Measurements from ENCODE around the gene GNAS.

Gene GNAS

DNA sequence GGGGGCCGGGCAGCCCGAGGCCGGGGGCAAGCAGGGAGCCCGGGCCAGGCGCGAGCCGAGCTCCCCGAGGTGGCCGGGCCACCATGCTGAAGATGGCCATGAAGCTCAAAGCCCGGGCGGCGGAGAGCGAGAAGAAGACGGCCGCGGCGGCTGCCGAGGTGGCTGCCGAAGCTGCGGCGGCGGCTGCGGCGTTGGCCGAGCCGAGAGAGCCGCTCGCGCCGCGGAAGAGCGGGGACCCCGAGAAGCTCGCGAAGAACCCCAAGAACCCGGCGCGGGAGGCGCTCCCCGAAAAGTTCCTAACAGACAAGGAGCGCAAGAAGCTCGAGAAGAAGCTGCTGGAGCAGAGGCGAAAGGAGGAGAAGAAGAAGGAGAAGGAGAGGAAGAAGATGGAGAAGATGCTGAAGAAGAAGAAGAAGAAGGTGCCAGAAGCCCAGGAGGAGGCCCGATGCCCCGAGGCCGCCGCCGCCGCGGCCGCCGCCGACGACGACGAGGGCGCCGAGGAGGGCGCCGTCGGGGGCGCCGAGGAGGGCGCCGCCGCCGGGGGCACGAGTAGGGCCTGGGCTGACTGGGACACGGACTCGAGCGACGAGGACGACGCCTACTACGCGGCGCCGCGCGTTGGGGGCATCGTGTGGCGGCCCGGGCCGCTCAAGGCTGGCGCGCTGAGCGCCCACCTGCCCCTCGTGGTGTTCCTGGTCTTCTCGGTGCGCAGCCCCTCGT, 37.4 kb downstream of the GNAS start:
- H3K4me1 ChIP-seq (ENCODE audit: insufficient read depth, low read length, poor library complexity, severe bottlenecking) = peaks cover 32% of the 10 kb centered on the region
- peak overlapping the region; percentile 69 for H3K4me2 ChIP-seq (ENCODE audit: low read depth, low read length, poor library complexity, severe bottlenecking)
- no peaks in the 10 kb centered on the region for H3K36me3 ChIP-seq (ENCODE audit: insufficient read depth, low read length)
- no peaks in the 10 kb centered on the region for H3K9me2 ChIP-seq (replicated peaks; ENCODE audit: low read depth, low read length)
- peaks cover 26% of the 10 kb centered on the region for H4K20me1 ChIP-seq (ENCODE audit: insufficient read depth, low read length, poor library complexity, severe bottlenecking)
- peak overlapping the region; percentile 87 for H2AFZ ChIP-seq (ENCODE audit: low read length)
- no peaks in the 10 kb centered on the region; the same call in 1 of the 2 replicates for H3F3A ChIP-seq (ENCODE audit: low read depth)
- 0 out of 2 replicates have a peak, but pooled peaks cover 3% of the 10 kb centered on the region for H3K9me3 ChIP-seq (ENCODE audit: insufficient read depth, low read depth, low read length)
- H3K9ac ChIP-seq (ENCODE audit: low read depth, low read length, poor library complexity, severe bottlenecking) = peak overlapping the region; percentile 85
- H3K27me3 ChIP-seq (ENCODE audit: insufficient read depth, low read length, poor library complexity, severe bottlenecking) = no peaks in the 10 kb centered on the region
- peaks cover 51% of the 10 kb centered on the region for H3K79me2 ChIP-seq (ENCODE audit: insufficient read depth, low read length)
- peak overlapping the region; percentile 74 for H3K4me3 ChIP-seq (ENCODE audit: low read length, poor library complexity, severe bottlenecking)
- TF ChIP-seq CTCF (conservative IDR thresholded peaks at IDR 0.05; ENCODE audit: low read length) (no peak), EZH2phosphoT487 (IDR thresholded peaks at IDR 0.05; ENCODE audit: borderline replicate concordance) (no peak)

DNA sequence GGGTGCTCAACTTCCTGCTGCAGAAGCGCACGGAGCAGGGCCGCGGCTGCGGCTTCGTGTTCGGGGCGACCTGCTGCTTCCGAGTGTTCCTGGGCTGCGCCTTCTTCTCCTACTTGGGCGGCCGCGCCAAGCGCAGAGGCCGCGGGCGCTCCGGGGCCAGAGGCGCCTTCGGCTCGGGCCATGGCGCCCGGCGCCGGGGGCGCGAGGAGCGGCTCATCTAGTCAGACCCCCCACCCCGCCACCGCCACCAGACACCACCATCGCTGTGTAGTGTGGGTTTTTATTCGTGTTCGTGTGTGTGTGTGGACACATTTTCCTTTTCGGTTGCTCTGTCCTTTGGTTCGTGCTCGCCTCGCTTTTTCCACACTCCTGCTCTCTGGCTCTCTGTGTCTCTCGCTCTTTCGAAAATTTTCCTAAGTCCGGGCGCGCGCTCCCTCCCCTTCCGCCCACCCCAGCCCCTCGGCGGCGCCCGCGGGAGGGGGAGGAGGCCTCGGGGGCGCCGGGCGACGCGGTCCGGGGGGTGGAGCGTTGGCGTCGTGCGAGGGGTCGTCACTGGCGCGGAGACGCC, 38.1 kb downstream of the GNAS start:
- Histone ChIP-seq H2AFZ (ENCODE audit: low read length) (peak overlapping the region; percentile 87), H3K4me3 (ENCODE audit: low read length, poor library complexity, severe bottlenecking) (peak overlapping the region; percentile 74), H3K9me2 (replicated peaks; ENCODE audit: low read depth, low read length) (no peaks in the 10 kb centered on the region), H3K9ac (ENCODE audit: low read depth, low read length, poor library complexity, severe bottlenecking) (peak overlapping the region; percentile 85), H3K4me1 (ENCODE audit: insufficient read depth, low read length, poor library complexity, severe bottlenecking) (peaks cover 38% of the 10 kb centered on the region), H3K4me2 (ENCODE audit: low read depth, low read length, poor library complexity, severe bottlenecking) (peak overlapping the region; percentile 69), H3K27me3 (ENCODE audit: insufficient read depth, low read length, poor library complexity, severe bottlenecking) (no peaks in the 10 kb centered on the region), H3K9me3 (ENCODE audit: insufficient read depth, low read depth, low read length) (0 out of 2 replicates have a peak, but pooled peaks cover under 1% of the 10 kb centered on the region), H3K79me2 (ENCODE audit: insufficient read depth, low read length) (peaks cover 57% of the 10 kb centered on the region), H4K20me1 (ENCODE audit: insufficient read depth, low read length, poor library complexity, severe bottlenecking) (peaks cover 32% of the 10 kb centered on the region), H3F3A (ENCODE audit: low read depth) (no peaks in the 10 kb centered on the region; the same call in 1 of the 2 replicates), H3K36me3 (ENCODE audit: insufficient read depth, low read length) (0 out of 2 replicates have a peak, but pooled peaks cover under 1% of the 10 kb centered on the region)
- TF ChIP-seq CTCF (conservative IDR thresholded peaks at IDR 0.05; ENCODE audit: low read length) = no peak
- no peak for TF ChIP-seq EZH2phosphoT487 (IDR thresholded peaks at IDR 0.05; ENCODE audit: borderline replicate concordance)

GRCh38 chr20:58891086-58891717, 38.7 kb downstream of the GNAS start:
- H3K4me1 ChIP-seq (ENCODE audit: insufficient read depth, low read length, poor library complexity, severe bottlenecking) = peaks cover 44% of the 10 kb centered on the region
- TF ChIP-seq EZH2phosphoT487 (IDR thresholded peaks at IDR 0.05; ENCODE audit: borderline replicate concordance) = no peak
- TF ChIP-seq CTCF (conservative IDR thresholded peaks at IDR 0.05; ENCODE audit: low read length) = no peak
- H3K79me2 ChIP-seq (ENCODE audit: insufficient read depth, low read length) = peaks cover 63% of the 10 kb centered on the region
- H4K20me1 ChIP-seq (ENCODE audit: insufficient read depth, low read length, poor library complexity, severe bottlenecking) = peaks cover 38% of the 10 kb centered on the region
- H3K4me3 ChIP-seq (ENCODE audit: low read length, poor library complexity, severe bottlenecking) = peak overlapping the region; percentile 98
- H3K9me3 ChIP-seq (ENCODE audit: insufficient read depth, low read depth, low read length) = no peaks in the 10 kb centered on the region
- H3K36me3 ChIP-seq (ENCODE audit: insufficient read depth, low read length) = peaks cover 6% of the 10 kb centered on the region; the same call in 1 of the 2 replicates
- no peaks in the 10 kb centered on the region for H3K27me3 ChIP-seq (ENCODE audit: insufficient read depth, low read length, poor library complexity, severe bottlenecking)
- H2AFZ ChIP-seq (ENCODE audit: low read length) = peak overlapping the region; percentile 87; the same call in 1 of the 2 replicates
- no peaks in the 10 kb centered on the region; the same call in 1 of the 2 replicates for H3F3A ChIP-seq (ENCODE audit: low read depth)
- no peak overlapping the region for H3K4me2 ChIP-seq (ENCODE audit: low read depth, low read length, poor library complexity, severe bottlenecking)
- H3K9ac ChIP-seq (ENCODE audit: low read depth, low read length, poor library complexity, severe bottlenecking) = peak overlapping the region; percentile 95
- H3K9me2 ChIP-seq (replicated peaks; ENCODE audit: low read depth, low read length) = no peaks in the 10 kb centered on the region
